Testis (tissue), 3 donors: Measurements from ENCODE around the gene AQP6. TPM values are rescaled to one million over a fixed set of nuclear protein-coding genes. Genes with fewer than 3 reads are reported as not detected.

Experiments
- DNase-seq: peaks from one replicate; pipeline ENCODE4 v3.0.0-alpha.2; 2019
- H3K27ac ChIP-seq, 2 donors: fragments of 200-600 bp; sonication (generic); one replicate each; pipeline ENCODE4 v1.5.1; 2019
- H3K27me3 ChIP-seq: fragments of 200-600 bp; sonication (generic); one replicate; pipeline ENCODE4 v1.5.1; 2019
- H3K36me3 ChIP-seq: fragments of 200-600 bp; sonication (generic); one replicate; pipeline ENCODE4 v1.5.1; 2017; ENCODE audit warnings: low read depth; ENCODE audit errors: missing control alignments
- H3K4me1 ChIP-seq: fragments of 200-600 bp; sonication (generic); one replicate; pipeline ENCODE4 v1.5.1; 2019
- H3K4me3 ChIP-seq, 2 donors: fragments of 200-600 bp; sonication (generic); one replicate each; pipeline ENCODE4 v1.5.1; 2017 to 2019
- H3K9me3 ChIP-seq: fragments of 200-600 bp; sonication (generic); one replicate; pipeline ENCODE4 v1.5.1; 2017
- POLR2A ChIP-seq: fragments of 450-650 bp; IDR thresholded peaks from one replicate; pipeline ENCODE4 v1.6.1; 2017; ENCODE audit warnings: antibody characterized with exemption, mild to moderate bottlenecking, moderate library complexity
- WGBS, 2 donors: methylation state at CpG; one replicate each; pipeline ENCODE4 v1.1.5; 2018; 5-methylcytosine and 5-hydroxymethylcytosine counted together
- intact Hi-C: fragments of 100-400 bp; cut with DNase I; formaldehyde crosslinking; loops from one replicate; pipeline ENCODE4 v1.15.1; 2023; ENCODE audit warnings: low total_unique reads
- polyA plus RNA-seq: library from polyadenylated mRNA; stranded (reverse); fragments of 350-450 nt; fragmentation: Illumina TruSeq; extraction: RNeasy Lipid Tissue Mini Kit (QIAGEN cat#74804); gene quantifications from one replicate; pipeline ENCODE4 v1.2.3, GENCODE V29; 2014; ENCODE audit warnings: low read depth, low replicate concordance; ENCODE audit not compliant: insufficient read depth
- total RNA-seq, 2 donors: library from RNA; depleted of rRNA; stranded (reverse); fragments of >200 nt; gene quantifications; one replicate each; pipeline ENCODE4 v1.2.3, GENCODE V29; 2016
- TF ChIP-seq, protein P1 (sequence below), 3 experiments: fragments of 450-650 bp in 2 of 3; fragments of 200-600 bp in 1 of 3; sonication (generic) in 1 of 3; IDR thresholded peaks; one replicate each; pipeline ENCODE4 v1.5.1; 2016 to 2019; ENCODE audit warnings: antibody characterized with exemption in 3 of 3, mild to moderate bottlenecking in 2 of 3, moderate library complexity in 1 of 3

AQP6 gene
- total and polyA plus RNA-seq, 3 donors from 2014 or later = 1.7 to 3.1 (median 2.2) TPM

DNA sequence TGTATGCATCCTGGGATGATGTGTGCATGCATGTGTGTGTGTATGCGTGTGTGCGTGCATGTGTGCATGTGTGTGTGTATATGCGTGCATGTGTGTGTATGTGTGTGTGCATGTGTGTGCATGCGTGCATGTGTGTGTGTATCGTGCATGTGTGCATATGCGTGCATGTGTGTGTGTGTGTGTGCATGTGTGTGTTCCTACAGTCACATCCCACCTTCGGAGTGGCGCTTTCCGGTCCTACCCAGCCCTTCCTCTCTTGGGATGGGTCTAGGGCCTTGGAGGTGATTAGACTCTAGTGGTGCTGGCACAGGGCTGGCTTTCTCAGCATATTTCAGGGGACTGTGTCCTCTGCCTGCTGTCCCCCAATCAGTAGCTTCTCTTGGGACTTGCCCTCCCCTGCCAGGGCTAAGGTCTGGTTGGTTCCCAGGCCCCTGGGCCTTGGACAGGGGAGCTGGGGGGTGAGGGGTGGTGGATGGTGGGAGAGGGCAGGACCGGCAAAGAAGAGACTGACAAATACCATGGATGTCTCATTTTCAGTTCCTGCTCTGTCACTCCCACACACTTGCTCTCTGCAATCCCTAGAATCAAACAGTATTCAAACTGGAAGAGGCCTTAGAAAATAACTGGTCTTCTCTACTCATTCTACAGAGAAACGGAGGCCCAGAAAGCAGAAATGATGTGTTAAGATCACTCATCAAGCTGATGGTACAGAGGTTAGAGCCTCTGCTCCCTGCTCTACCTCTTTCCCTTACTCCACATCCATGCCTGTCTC, 47.1 kb upstream of the AQP6 start:
- no peak overlapping the region for H3K4me3 ChIP-seq
- TF ChIP-seq POLR2A = no peak
- TF ChIP-seq, protein P1, sequence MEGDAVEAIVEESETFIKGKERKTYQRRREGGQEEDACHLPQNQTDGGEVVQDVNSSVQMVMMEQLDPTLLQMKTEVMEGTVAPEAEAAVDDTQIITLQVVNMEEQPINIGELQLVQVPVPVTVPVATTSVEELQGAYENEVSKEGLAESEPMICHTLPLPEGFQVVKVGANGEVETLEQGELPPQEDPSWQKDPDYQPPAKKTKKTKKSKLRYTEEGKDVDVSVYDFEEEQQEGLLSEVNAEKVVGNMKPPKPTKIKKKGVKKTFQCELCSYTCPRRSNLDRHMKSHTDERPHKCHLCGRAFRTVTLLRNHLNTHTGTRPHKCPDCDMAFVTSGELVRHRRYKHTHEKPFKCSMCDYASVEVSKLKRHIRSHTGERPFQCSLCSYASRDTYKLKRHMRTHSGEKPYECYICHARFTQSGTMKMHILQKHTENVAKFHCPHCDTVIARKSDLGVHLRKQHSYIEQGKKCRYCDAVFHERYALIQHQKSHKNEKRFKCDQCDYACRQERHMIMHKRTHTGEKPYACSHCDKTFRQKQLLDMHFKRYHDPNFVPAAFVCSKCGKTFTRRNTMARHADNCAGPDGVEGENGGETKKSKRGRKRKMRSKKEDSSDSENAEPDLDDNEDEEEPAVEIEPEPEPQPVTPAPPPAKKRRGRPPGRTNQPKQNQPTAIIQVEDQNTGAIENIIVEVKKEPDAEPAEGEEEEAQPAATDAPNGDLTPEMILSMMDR (IDR thresholded peaks at IDR 0.05) = no peak
- peaks cover 25% of the 10 kb centered on the region for H3K4me1 ChIP-seq
- intact Hi-C loops = no loop called here
- H3K36me3 ChIP-seq = no peaks in the 10 kb centered on the region
- H3K27ac ChIP-seq = no peak overlapping the region
- DNase-seq = no peak
- 86 to 94% methylated on average over 10 to 11 of the region's 11 CpGs for WGBS, 2 donors
- no peaks in the 10 kb centered on the region for H3K27me3 ChIP-seq
- H3K9me3 ChIP-seq = no peaks in the 10 kb centered on the region

DNA sequence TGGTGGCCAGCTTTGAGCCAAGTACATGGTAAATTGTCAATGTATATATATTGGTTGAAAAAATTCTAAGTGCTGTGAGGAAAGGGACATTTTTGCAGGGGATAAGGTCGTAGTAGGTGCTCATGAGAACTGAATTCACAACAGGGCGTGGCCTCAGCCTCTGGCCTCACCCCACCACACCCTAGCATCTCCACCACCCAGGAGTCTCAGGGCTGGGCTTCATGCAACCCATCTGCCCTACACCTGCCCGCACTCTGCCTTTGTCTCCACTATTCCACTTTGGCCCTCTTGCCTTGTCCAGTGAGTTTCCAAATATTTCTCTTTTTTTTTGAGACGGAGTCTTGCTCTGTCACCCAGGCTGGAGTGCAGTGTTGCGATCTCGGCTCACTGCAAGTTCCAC, 44.3 kb upstream of the AQP6 start:
- H3K4me1 ChIP-seq = peaks cover 8% of the 10 kb centered on the region
- H3K27ac ChIP-seq = no peak overlapping the region
- DNase-seq = no peak
- no peaks in the 10 kb centered on the region for H3K9me3 ChIP-seq
- no peaks in the 10 kb centered on the region for H3K27me3 ChIP-seq
- WGBS, 2 donors = 88 to 96% methylated on average over 6 of the region's 6 CpGs
- no peak overlapping the region for H3K4me3 ChIP-seq
- TF ChIP-seq, protein P1 (IDR thresholded peaks at IDR 0.05) = no peak
- TF ChIP-seq POLR2A = no peak
- intact Hi-C loops = no loop called here
- H3K36me3 ChIP-seq = no peaks in the 10 kb centered on the region

GRCh38 chr12:49929581-49929980, 43.2 kb upstream of the AQP6 start:
- Histone ChIP-seq H3K9me3 (no peaks in the 10 kb centered on the region), H3K27ac (no peak overlapping the region), H3K27me3 (no peaks in the 10 kb centered on the region), H3K4me3 (no peak overlapping the region), H3K4me1 (no peaks in the 10 kb centered on the region), H3K36me3 (no peaks in the 10 kb centered on the region)
- DNase-seq = no peak
- TF ChIP-seq POLR2A = no peak
- TF ChIP-seq, protein P1 (IDR thresholded peaks at IDR 0.05) = no peak
- intact Hi-C loops = no loop called here
- 88% methylated on average over 7 of the region's 7 CpGs for WGBS, 2 donors

DNA sequence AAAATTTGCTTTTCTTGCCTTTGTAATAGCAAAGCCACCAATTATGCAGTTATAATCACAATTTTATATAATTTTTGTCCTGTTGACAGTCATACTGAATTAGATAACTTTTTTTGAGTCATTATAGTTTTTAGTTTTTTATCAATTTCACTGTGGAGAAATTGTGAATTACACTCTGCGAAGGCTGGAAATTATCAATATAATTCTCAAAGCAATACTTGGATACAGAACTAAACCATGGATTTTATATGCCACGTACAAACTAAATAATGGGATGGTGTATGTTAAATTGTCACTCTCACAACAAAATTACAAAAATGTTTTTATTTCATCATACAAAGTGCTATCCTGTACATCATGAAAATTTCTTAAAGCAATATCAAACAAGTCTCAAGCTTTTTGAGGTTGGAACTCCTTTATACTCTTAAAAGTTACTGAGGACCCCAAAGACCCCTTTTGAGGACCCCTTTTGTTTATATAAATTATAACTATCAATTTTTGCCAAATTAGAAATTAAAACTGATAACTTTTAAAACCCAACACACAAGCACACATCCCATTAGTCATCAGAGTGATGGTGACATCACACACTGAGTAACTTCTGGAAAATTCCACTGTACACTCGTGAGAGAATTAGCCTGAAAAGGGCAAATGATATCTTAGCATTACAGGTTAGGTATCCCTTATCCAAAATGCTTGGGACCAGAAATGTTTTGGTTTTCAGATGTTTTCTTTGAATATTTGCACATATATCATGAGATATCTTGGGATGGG, 42.0 kb upstream of the AQP6 start:
- Histone ChIP-seq H3K9me3 (no peaks in the 10 kb centered on the region), H3K4me1 (no peaks in the 10 kb centered on the region), H3K27me3 (no peaks in the 10 kb centered on the region), H3K27ac (no peak overlapping the region), H3K4me3 (no peak overlapping the region), H3K36me3 (no peaks in the 10 kb centered on the region)
- DNase-seq = no peak
- TF ChIP-seq, protein P1 (IDR thresholded peaks at IDR 0.05) = peak in 1 of 3 experiments; percentile 25
- TF ChIP-seq POLR2A = no peak
- WGBS, 2 donors = 72 to 80% methylated on average over 3 of the region's 3 CpGs
- intact Hi-C loops = no loop called here
